Esophagus muscularis mucosa (tissue), 4 donors: ENCODE data around the gene FA2H.

Experiments used
- EP300 ChIP-seq: sonication (generic); formaldehyde crosslinking; IDR thresholded peaks from one replicate; pipeline ENCODE4 v1.6.1; 2017; ENCODE audit warnings: antibody characterized with exemption
- POLR2A ChIP-seq: fragments of 450-650 bp; IDR thresholded peaks from one replicate; pipeline ENCODE4 v1.6.1; 2017; ENCODE audit warnings: antibody characterized with exemption, moderate library complexity, mild to moderate bottlenecking, low read depth
- POLR2AphosphoS5 ChIP-seq, 2 donors: sonication (generic); formaldehyde crosslinking; IDR thresholded peaks; one replicate each; pipeline ENCODE4 v1.6.1; 2017; ENCODE audit warnings: antibody characterized with exemption in 2 of 2
- TF ChIP-seq, protein P1 (sequence below), 3 experiments: fragments of 200-600 bp in 2 of 3; fragments of 450-650 bp in 1 of 3; sonication (generic) in 2 of 3; IDR thresholded peaks; one replicate each; pipeline ENCODE4 v1.5.1; 2017 to 2019; ENCODE audit warnings: antibody characterized with exemption in 3 of 3, mild to moderate bottlenecking in 2 of 3, moderate library complexity in 1 of 3

DNA sequence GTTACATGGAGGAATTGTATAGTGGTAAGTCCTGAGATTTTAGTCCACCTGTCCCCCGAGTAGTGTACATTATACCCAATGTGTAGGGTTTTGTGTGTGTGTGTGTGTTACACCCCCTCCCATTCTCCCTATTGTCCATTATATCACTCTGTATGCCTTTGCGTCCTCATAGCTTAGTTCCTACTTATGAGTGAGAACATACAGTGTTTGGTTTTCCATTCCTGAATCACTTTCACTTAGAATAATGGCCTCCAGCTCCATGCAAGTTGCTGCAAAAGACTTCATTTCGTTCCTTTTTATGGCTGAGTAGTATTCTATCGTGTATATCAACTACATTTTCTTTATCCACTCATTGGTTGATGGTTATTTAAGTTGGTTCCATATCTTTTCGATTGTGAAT lies 635 bp upstream of the FA2H start:
- TF ChIP-seq POLR2A: no peak
- TF ChIP-seq, protein P1, sequence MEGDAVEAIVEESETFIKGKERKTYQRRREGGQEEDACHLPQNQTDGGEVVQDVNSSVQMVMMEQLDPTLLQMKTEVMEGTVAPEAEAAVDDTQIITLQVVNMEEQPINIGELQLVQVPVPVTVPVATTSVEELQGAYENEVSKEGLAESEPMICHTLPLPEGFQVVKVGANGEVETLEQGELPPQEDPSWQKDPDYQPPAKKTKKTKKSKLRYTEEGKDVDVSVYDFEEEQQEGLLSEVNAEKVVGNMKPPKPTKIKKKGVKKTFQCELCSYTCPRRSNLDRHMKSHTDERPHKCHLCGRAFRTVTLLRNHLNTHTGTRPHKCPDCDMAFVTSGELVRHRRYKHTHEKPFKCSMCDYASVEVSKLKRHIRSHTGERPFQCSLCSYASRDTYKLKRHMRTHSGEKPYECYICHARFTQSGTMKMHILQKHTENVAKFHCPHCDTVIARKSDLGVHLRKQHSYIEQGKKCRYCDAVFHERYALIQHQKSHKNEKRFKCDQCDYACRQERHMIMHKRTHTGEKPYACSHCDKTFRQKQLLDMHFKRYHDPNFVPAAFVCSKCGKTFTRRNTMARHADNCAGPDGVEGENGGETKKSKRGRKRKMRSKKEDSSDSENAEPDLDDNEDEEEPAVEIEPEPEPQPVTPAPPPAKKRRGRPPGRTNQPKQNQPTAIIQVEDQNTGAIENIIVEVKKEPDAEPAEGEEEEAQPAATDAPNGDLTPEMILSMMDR (IDR thresholded peaks at IDR 0.05): no peak
- TF ChIP-seq POLR2AphosphoS5 (IDR thresholded peaks at IDR 0.05): no peak
- TF ChIP-seq EP300: no peak
